ENCODE results near the gene TNNT2. TPM values are rescaled to one million over a fixed set of nuclear protein-coding genes. Genes with fewer than 3 reads are reported as not detected.

Gene TNNT2
- total and polyA plus RNA-seq, 2 donors from 2014 or later: 2.1 to 117 TPM

- DNase-seq (no peak), FAIRE-seq (no peak)
- Histone ChIP-seq H3K27ac (ENCODE audit: low read depth in 2 of 2, low read length in 2 of 2) (no peak overlapping the region), H3K9me3 (ENCODE audit: control insufficient read depth in 2 of 3, insufficient read depth in 1 of 3, low read length in 3 of 3) (no peaks in the 10 kb centered on the region), H3K36me3 (ENCODE audit: control insufficient read depth in 2 of 3, insufficient read depth in 3 of 3, low read length in 3 of 3) (no peaks in the 10 kb centered on the region), H3K9ac (ENCODE audit: low read length in 3 of 3) (no peak overlapping the region), H3K27me3 (ENCODE audit: control insufficient read depth, insufficient read depth, low read length) (no peaks in the 10 kb centered on the region), H3K4me1 (ENCODE audit: control insufficient read depth in 2 of 3, insufficient read depth in 2 of 3, low read depth in 1 of 3, low read length in 3 of 3) (no peaks in the 10 kb centered on the region), H3K4me3 (ENCODE audit: low read length in 3 of 3) (no peak overlapping the region)
- TF ChIP-seq CTCF (IDR thresholded peaks at IDR 0.05; ENCODE audit: borderline replicate concordance, extremely low read depth, insufficient read depth): no peak
- intact Hi-C loops (cut with DNase I): no loop called here
Observed at GRCh38 chr1:201329801-201330200, 47.7 kb downstream of the TNNT2 start.

DNA sequence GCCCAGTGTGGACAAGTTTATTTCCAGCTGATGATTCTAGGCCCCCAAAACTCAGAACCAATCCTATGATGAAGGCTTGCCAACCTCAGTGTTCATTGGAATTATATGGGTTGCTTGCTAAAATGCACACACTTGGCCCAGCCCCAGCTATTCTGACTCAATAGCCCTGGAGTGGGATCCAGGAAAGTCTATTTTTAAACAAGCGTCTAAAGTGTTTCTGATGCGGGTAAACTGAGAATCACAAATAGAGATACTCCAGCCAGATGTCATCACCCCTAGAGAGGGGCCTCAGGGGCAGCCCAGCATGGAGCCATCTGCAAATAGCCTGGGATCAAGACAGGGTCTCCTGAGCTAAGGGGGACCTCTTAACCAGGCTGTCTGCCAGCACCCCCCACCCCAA is 48.2 kb downstream of the TNNT2 start:
- Histone ChIP-seq H3K9me3 (ENCODE audit: control insufficient read depth in 2 of 3, insufficient read depth in 1 of 3, low read length in 3 of 3) (no peaks in the 10 kb centered on the region), H3K36me3 (ENCODE audit: control insufficient read depth in 2 of 3, insufficient read depth in 3 of 3, low read length in 3 of 3) (no peaks in the 10 kb centered on the region), H3K27me3 (ENCODE audit: control insufficient read depth, insufficient read depth, low read length) (no peaks in the 10 kb centered on the region), H3K27ac (ENCODE audit: low read depth in 2 of 2, low read length in 2 of 2) (no peak overlapping the region), H3K4me3 (ENCODE audit: low read length in 3 of 3) (no peak overlapping the region), H3K4me1 (ENCODE audit: control insufficient read depth in 2 of 3, insufficient read depth in 2 of 3, low read depth in 1 of 3, low read length in 3 of 3) (no peaks in the 10 kb centered on the region), H3K9ac (ENCODE audit: low read length in 3 of 3) (no peak overlapping the region)
- no peak for TF ChIP-seq CTCF (IDR thresholded peaks at IDR 0.05; ENCODE audit: borderline replicate concordance, extremely low read depth, insufficient read depth)
- intact Hi-C loops (cut with DNase I): no loop called here
- DNase-seq (no peak), FAIRE-seq (no peak)

DNA sequence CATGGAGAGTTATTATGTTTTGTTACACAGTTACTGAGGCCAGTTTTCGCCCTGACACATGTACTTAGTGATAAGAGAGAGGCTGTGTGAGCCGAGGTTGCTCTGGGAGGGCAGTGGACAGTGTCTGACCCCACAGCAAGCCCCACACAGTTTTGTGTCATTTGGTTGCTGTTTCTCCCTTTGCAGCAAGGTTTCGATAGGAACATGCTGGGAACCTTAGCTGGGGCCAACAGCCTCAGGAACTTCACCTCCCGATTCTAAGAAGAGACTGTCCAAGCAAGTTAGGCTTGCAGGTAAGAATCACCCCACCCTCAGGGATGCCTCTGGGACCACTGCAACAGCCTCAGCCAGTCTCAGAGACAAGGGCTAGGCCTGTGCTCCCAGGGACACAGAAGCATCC is 48.9 kb downstream of the TNNT2 start:
- no peak overlapping the region for H3K4me3 ChIP-seq (ENCODE audit: low read length in 3 of 3)
- H3K4me1 ChIP-seq (ENCODE audit: control insufficient read depth in 2 of 3, insufficient read depth in 2 of 3, low read depth in 1 of 3, low read length in 3 of 3): no peaks in the 10 kb centered on the region
- H3K27me3 ChIP-seq (ENCODE audit: control insufficient read depth, insufficient read depth, low read length): no peaks in the 10 kb centered on the region
- no peak overlapping the region for H3K9ac ChIP-seq (ENCODE audit: low read length in 3 of 3)
- intact Hi-C loops (cut with DNase I): no loop called here
- H3K27ac ChIP-seq (ENCODE audit: low read depth in 2 of 2, low read length in 2 of 2): no peak overlapping the region
- DNase-seq (no peak), FAIRE-seq (no peak)
- no peaks in the 10 kb centered on the region for H3K9me3 ChIP-seq (ENCODE audit: control insufficient read depth in 2 of 3, insufficient read depth in 1 of 3, low read length in 3 of 3)
- no peak for TF ChIP-seq CTCF (IDR thresholded peaks at IDR 0.05; ENCODE audit: borderline replicate concordance, extremely low read depth, insufficient read depth)
- H3K36me3 ChIP-seq (ENCODE audit: control insufficient read depth in 2 of 3, insufficient read depth in 3 of 3, low read length in 3 of 3): no peaks in the 10 kb centered on the region

GRCh38 chr1:201327687-201328240 is 49.7 kb downstream of the TNNT2 start:
- Histone ChIP-seq H3K36me3 (ENCODE audit: control insufficient read depth in 2 of 3, insufficient read depth in 3 of 3, low read length in 3 of 3) (no peaks in the 10 kb centered on the region), H3K4me1 (ENCODE audit: control insufficient read depth in 2 of 3, insufficient read depth in 2 of 3, low read depth in 1 of 3, low read length in 3 of 3) (no peaks in the 10 kb centered on the region), H3K27ac (ENCODE audit: low read depth in 2 of 2, low read length in 2 of 2) (no peak overlapping the region), H3K9me3 (ENCODE audit: control insufficient read depth in 2 of 3, insufficient read depth in 1 of 3, low read length in 3 of 3) (no peaks in the 10 kb centered on the region), H3K4me3 (ENCODE audit: low read length in 3 of 3) (no peak overlapping the region), H3K27me3 (ENCODE audit: control insufficient read depth, insufficient read depth, low read length) (no peaks in the 10 kb centered on the region), H3K9ac (ENCODE audit: low read length in 3 of 3) (no peak overlapping the region)
- no peak for DNase-seq
- FAIRE-seq: no peak
- intact Hi-C loops (cut with DNase I): no loop called here
- no peak for TF ChIP-seq CTCF (IDR thresholded peaks at IDR 0.05; ENCODE audit: borderline replicate concordance, extremely low read depth, insufficient read depth)

All from kidney (tissue), 14 donors.